ENCODE results near the gene CACNA2D2.
"Not testable (repeated sequence)": the region's sequence is repeated elsewhere in the genome, so short reads cannot be mapped to it uniquely, and the experiment has no call there.

Gene CACNA2D2

GRCh38 chr3:50517721-50518206 is 14.3 kb upstream of the CACNA2D2 start:
- Histone ChIP-seq H3K9me3 (ENCODE audit: control insufficient read depth in 1 of 2, low read length in 2 of 2) (no peaks in the 10 kb centered on the region), H3K4me3 (ENCODE audit: low read depth in 1 of 2, low read length in 2 of 2) (no peak overlapping the region), H3K9ac (ENCODE audit: low read depth in 1 of 2, low read length in 2 of 2) (no peak overlapping the region), H3K27ac (ENCODE audit: low read depth, low read length) (no peak overlapping the region), H3K4me1 (ENCODE audit: control insufficient read depth in 1 of 2, insufficient read depth in 2 of 2, low read length in 2 of 2) (no peaks in the 10 kb centered on the region), H3K27me3 (ENCODE audit: control insufficient read depth in 1 of 2, insufficient read depth in 2 of 2, low read length in 2 of 2) (no peaks in the 10 kb centered on the region), H3K36me3 (ENCODE audit: control insufficient read depth in 1 of 2, insufficient read depth in 2 of 2, low read length in 2 of 2) (no peaks in the 10 kb centered on the region)

GRCh38 chr3:50516440-50516871 is 13.0 kb upstream of the CACNA2D2 start:
- Histone ChIP-seq H3K9me3 (ENCODE audit: control insufficient read depth in 1 of 2, low read length in 2 of 2) (no peaks in the 10 kb centered on the region), H3K4me3 (ENCODE audit: low read depth in 1 of 2, low read length in 2 of 2) (no peak overlapping the region), H3K27me3 (ENCODE audit: control insufficient read depth in 1 of 2, insufficient read depth in 2 of 2, low read length in 2 of 2) (no peaks in the 10 kb centered on the region), H3K9ac (ENCODE audit: low read depth in 1 of 2, low read length in 2 of 2) (no peak overlapping the region), H3K4me1 (ENCODE audit: control insufficient read depth in 1 of 2, insufficient read depth in 2 of 2, low read length in 2 of 2) (no peaks in the 10 kb centered on the region), H3K36me3 (ENCODE audit: control insufficient read depth in 1 of 2, insufficient read depth in 2 of 2, low read length in 2 of 2) (no peaks in the 10 kb centered on the region), H3K27ac (ENCODE audit: low read depth, low read length) (no peak overlapping the region)

- no peak overlapping the region for H3K27ac ChIP-seq (ENCODE audit: low read depth, low read length)
Measured at GRCh38 chr3:50515565-50516439, 12.4 kb upstream of the CACNA2D2 start.

GRCh38 chr3:50512908-50513307 is 9.5 kb upstream of the CACNA2D2 start:
- not testable (repeated sequence) for H3K36me3 ChIP-seq (ENCODE audit: control insufficient read depth in 1 of 2, insufficient read depth in 2 of 2, low read length in 2 of 2); H3K4me1 ChIP-seq (ENCODE audit: control insufficient read depth in 1 of 2, insufficient read depth in 2 of 2, low read length in 2 of 2); H3K9me3 ChIP-seq (ENCODE audit: control insufficient read depth in 1 of 2, low read length in 2 of 2); H3K27ac ChIP-seq (ENCODE audit: low read depth, low read length); H3K9ac ChIP-seq (ENCODE audit: low read depth in 1 of 2, low read length in 2 of 2); H3K27me3 ChIP-seq (ENCODE audit: control insufficient read depth in 1 of 2, insufficient read depth in 2 of 2, low read length in 2 of 2); H3K4me3 ChIP-seq (ENCODE audit: low read depth in 1 of 2, low read length in 2 of 2)

More at GRCh38 chr3:50515565-50516439, 12.4 kb upstream of the CACNA2D2 start:
- peak overlapping the region in 1 of 2 donors; percentile 21 for H3K4me3 ChIP-seq (ENCODE audit: low read depth in 1 of 2, low read length in 2 of 2)
- H3K9me3 ChIP-seq (ENCODE audit: control insufficient read depth in 1 of 2, low read length in 2 of 2), result no peaks in the 10 kb centered on the region
- H3K4me1 ChIP-seq (ENCODE audit: control insufficient read depth in 1 of 2, insufficient read depth in 2 of 2, low read length in 2 of 2), result no peaks in the 10 kb centered on the region
- H3K36me3 ChIP-seq (ENCODE audit: control insufficient read depth in 1 of 2, insufficient read depth in 2 of 2, low read length in 2 of 2), result no peaks in the 10 kb centered on the region
- H3K9ac ChIP-seq (ENCODE audit: low read depth in 1 of 2, low read length in 2 of 2), result no peak overlapping the region
- H3K27me3 ChIP-seq (ENCODE audit: control insufficient read depth in 1 of 2, insufficient read depth in 2 of 2, low read length in 2 of 2), result no peaks in the 10 kb centered on the region

GRCh38 chr3:50512131-50512530 is 8.7 kb upstream of the CACNA2D2 start:
- no peak overlapping the region for H3K4me3 ChIP-seq (ENCODE audit: low read depth in 1 of 2, low read length in 2 of 2)
- H3K9me3 ChIP-seq (ENCODE audit: control insufficient read depth in 1 of 2, low read length in 2 of 2), result no peaks in the 10 kb centered on the region
- no peak overlapping the region for H3K9ac ChIP-seq (ENCODE audit: low read depth in 1 of 2, low read length in 2 of 2)
- no peaks in the 10 kb centered on the region for H3K36me3 ChIP-seq (ENCODE audit: control insufficient read depth in 1 of 2, insufficient read depth in 2 of 2, low read length in 2 of 2)
- H3K27ac ChIP-seq (ENCODE audit: low read depth, low read length), result no peak overlapping the region
- no peaks in the 10 kb centered on the region for H3K4me1 ChIP-seq (ENCODE audit: control insufficient read depth in 1 of 2, insufficient read depth in 2 of 2, low read length in 2 of 2)
- peaks cover 0 to 3% of the 10 kb centered on the region in 2 donors for H3K27me3 ChIP-seq (ENCODE audit: control insufficient read depth in 1 of 2, insufficient read depth in 2 of 2, low read length in 2 of 2)

GRCh38 chr3:50510325-50510724 is 6.9 kb upstream of the CACNA2D2 start:
- H3K9me3 ChIP-seq (ENCODE audit: control insufficient read depth in 1 of 2, low read length in 2 of 2), result no peaks in the 10 kb centered on the region
- no peaks in the 10 kb centered on the region for H3K36me3 ChIP-seq (ENCODE audit: control insufficient read depth in 1 of 2, insufficient read depth in 2 of 2, low read length in 2 of 2)
- H3K9ac ChIP-seq (ENCODE audit: low read depth in 1 of 2, low read length in 2 of 2), result no peak overlapping the region
- H3K27me3 ChIP-seq (ENCODE audit: control insufficient read depth in 1 of 2, insufficient read depth in 2 of 2, low read length in 2 of 2), result peaks cover 0 to 3% of the 10 kb centered on the region in 2 donors
- no peaks in the 10 kb centered on the region for H3K4me1 ChIP-seq (ENCODE audit: control insufficient read depth in 1 of 2, insufficient read depth in 2 of 2, low read length in 2 of 2)
- no peak overlapping the region for H3K27ac ChIP-seq (ENCODE audit: low read depth, low read length)
- H3K4me3 ChIP-seq (ENCODE audit: low read depth in 1 of 2, low read length in 2 of 2), result no peak overlapping the region

- H3K27ac ChIP-seq (ENCODE audit: low read depth, low read length), result no peak overlapping the region
- peaks cover 2 to 3% of the 10 kb centered on the region in 2 donors for H3K27me3 ChIP-seq (ENCODE audit: control insufficient read depth in 1 of 2, insufficient read depth in 2 of 2, low read length in 2 of 2)
- no peak overlapping the region for H3K4me3 ChIP-seq (ENCODE audit: low read depth in 1 of 2, low read length in 2 of 2)
- H3K36me3 ChIP-seq (ENCODE audit: control insufficient read depth in 1 of 2, insufficient read depth in 2 of 2, low read length in 2 of 2), result no peaks in the 10 kb centered on the region
- H3K9ac ChIP-seq (ENCODE audit: low read depth in 1 of 2, low read length in 2 of 2), result no peak overlapping the region
- H3K4me1 ChIP-seq (ENCODE audit: control insufficient read depth in 1 of 2, insufficient read depth in 2 of 2, low read length in 2 of 2), result no peaks in the 10 kb centered on the region
- H3K9me3 ChIP-seq (ENCODE audit: control insufficient read depth in 1 of 2, low read length in 2 of 2), result no peaks in the 10 kb centered on the region
Measured at GRCh38 chr3:50509715-50510114, 6.3 kb upstream of the CACNA2D2 start.

GRCh38 chr3:50508821-50509220 is 5.4 kb upstream of the CACNA2D2 start:
- Histone ChIP-seq H3K27ac (ENCODE audit: low read depth, low read length) (no peak overlapping the region), H3K4me3 (ENCODE audit: low read depth in 1 of 2, low read length in 2 of 2) (no peak overlapping the region), H3K4me1 (ENCODE audit: control insufficient read depth in 1 of 2, insufficient read depth in 2 of 2, low read length in 2 of 2) (no peaks in the 10 kb centered on the region), H3K9me3 (ENCODE audit: control insufficient read depth in 1 of 2, low read length in 2 of 2) (no peaks in the 10 kb centered on the region), H3K36me3 (ENCODE audit: control insufficient read depth in 1 of 2, insufficient read depth in 2 of 2, low read length in 2 of 2) (no peaks in the 10 kb centered on the region), H3K27me3 (ENCODE audit: control insufficient read depth in 1 of 2, insufficient read depth in 2 of 2, low read length in 2 of 2) (peaks cover 3 to 11% of the 10 kb centered on the region in 2 donors), H3K9ac (ENCODE audit: low read depth in 1 of 2, low read length in 2 of 2) (no peak overlapping the region)

- no peaks in the 10 kb centered on the region for H3K9me3 ChIP-seq (ENCODE audit: control insufficient read depth in 1 of 2, low read length in 2 of 2)
- no peak overlapping the region for H3K27ac ChIP-seq (ENCODE audit: low read depth, low read length)
- no peak overlapping the region for H3K9ac ChIP-seq (ENCODE audit: low read depth in 1 of 2, low read length in 2 of 2)
- no peak overlapping the region for H3K4me3 ChIP-seq (ENCODE audit: low read depth in 1 of 2, low read length in 2 of 2)
- no peaks in the 10 kb centered on the region for H3K36me3 ChIP-seq (ENCODE audit: control insufficient read depth in 1 of 2, insufficient read depth in 2 of 2, low read length in 2 of 2)
- peaks cover 0 to 5% of the 10 kb centered on the region in 2 donors for H3K4me1 ChIP-seq (ENCODE audit: control insufficient read depth in 1 of 2, insufficient read depth in 2 of 2, low read length in 2 of 2)
- peaks cover 18 to 25% of the 10 kb centered on the region in 2 donors for H3K27me3 ChIP-seq (ENCODE audit: control insufficient read depth in 1 of 2, insufficient read depth in 2 of 2, low read length in 2 of 2)
Measured at GRCh38 chr3:50506169-50506568, 2.7 kb upstream of the CACNA2D2 start.

GRCh38 chr3:50504681-50505080 is 1.2 kb upstream of the CACNA2D2 start:
- Histone ChIP-seq H3K9ac (ENCODE audit: low read depth in 1 of 2, low read length in 2 of 2) (no peak overlapping the region), H3K4me3 (ENCODE audit: low read depth in 1 of 2, low read length in 2 of 2) (no peak overlapping the region), H3K27ac (ENCODE audit: low read depth, low read length) (no peak overlapping the region), H3K4me1 (ENCODE audit: control insufficient read depth in 1 of 2, insufficient read depth in 2 of 2, low read length in 2 of 2) (peaks cover 0 to 5% of the 10 kb centered on the region in 2 donors), H3K27me3 (ENCODE audit: control insufficient read depth in 1 of 2, insufficient read depth in 2 of 2, low read length in 2 of 2) (peaks cover 25 to 31% of the 10 kb centered on the region in 2 donors), H3K9me3 (ENCODE audit: control insufficient read depth in 1 of 2, low read length in 2 of 2) (no peaks in the 10 kb centered on the region), H3K36me3 (ENCODE audit: control insufficient read depth in 1 of 2, insufficient read depth in 2 of 2, low read length in 2 of 2) (no peaks in the 10 kb centered on the region)

Data from duodenal mucosa (tissue), 2 donors.